ENCODE measurements around the gene GPR160.

Gene GPR160

GRCh38 chr3:170064108-170064507 lies 26.3 kb downstream of the GPR160 start:
- no peak for DNase-seq (ENCODE audit: low spot score)

DNA sequence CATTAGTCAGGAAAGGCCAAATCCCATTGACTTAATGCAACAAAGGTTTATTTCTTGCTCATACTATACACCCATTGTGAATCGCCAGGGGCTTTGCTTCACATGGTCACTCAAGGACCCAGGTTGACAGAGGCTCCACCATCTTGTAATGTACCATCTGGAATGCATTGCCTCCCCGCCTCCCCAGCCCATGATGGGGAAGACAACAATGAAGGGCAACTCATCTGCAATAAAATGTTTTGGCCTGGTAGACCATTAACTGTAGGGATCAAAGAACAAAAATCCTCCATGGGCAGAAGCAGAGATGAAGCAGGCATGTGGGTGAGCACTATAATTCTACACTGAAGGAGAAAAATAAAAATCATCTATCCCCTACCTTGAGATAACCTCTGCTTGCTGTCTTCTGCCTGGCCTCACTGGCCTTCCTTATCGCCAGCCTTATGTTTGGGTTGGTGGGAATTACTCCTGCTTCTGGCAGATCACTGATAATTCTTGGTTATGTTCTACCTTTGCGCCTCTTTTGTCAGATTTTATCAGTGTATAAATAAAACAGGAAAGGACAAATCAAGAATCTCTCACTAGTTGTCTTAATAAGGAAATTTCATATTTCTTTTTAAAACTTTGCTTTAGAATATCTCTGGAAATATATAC lies 37.8 kb downstream of the GPR160 start:
- DNase-seq (ENCODE audit: low spot score): no peak

DNA sequence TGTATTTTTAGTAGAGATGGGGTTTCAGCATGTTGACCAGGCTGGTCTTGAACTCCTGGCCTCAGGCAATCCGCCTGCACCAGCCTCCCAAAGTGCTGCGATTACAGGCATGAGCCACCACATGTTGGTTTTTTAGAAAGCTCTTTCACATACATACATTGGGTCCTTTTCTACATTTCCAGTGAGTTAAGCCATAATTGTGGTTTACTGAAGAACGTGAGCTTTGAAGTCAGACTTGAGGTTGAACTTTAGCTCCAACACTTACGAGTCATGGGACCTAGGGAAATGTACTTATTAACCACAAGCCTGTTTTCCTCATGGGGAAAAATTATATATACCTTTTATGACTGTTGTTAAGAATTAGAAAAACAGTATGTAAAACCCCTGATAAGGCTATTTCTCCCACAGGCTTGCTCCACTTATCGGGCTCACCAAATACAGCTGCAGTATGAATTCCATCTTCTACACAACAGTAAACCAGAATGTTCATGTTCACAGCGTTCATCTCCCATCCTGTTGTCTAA lies 39.0 kb downstream of the GPR160 start:
- no peak for DNase-seq (ENCODE audit: low spot score)

DNA sequence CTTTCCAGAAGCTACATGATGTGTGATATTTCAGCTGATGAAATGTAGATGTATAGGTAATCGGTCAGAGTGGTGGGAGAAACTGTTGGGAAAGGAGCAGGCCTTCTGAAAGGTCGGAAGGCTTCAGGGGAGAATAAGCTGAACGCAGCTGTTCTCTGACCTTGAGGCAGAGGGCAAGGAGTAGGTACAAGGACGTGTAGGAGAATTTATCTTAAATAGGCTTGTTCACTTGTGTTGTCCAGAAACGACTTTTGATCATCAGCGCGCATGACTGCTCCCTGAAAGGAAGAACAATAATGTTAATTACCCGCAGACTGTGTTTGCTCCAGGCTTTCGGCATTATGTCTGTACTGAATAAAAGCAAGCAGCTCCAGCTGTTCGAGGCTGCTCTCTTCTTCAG lies 39.6 kb downstream of the GPR160 start:
- no peak for DNase-seq (ENCODE audit: low spot score)

- no peak for DNase-seq (ENCODE audit: low spot score)
Observed at GRCh38 chr3:170078620-170079281, 41.0 kb downstream of the GPR160 start.

DNA sequence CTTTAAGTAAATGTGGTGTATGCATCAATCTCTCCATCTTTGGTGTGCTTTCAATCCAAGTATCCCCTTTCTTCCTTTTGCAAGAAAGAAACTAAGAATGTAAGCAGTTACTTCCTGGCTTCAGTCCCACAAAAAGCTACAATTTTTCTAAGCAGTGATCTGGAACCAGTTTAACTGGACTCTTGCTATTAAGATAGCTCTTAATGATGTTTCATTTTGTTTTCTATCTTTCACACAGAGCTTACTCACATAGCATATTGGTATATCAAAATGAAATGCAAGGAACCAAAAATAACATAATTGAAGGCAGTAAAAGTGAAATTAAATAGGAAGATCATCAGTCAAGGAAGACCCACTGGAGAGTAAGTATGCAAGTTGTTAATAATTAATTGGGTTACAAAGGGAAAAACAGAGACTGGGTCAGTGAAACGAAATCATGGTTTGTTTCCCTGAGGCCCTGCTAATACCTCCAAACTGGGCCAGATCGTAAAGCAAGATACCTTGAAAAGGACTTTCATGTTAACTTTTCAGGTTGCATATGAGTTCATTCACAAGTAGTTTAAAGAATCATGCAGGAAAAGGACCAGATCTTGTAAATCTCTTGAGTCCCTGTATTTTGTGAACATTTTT lies 41.9 kb downstream of the GPR160 start:
- no peak for DNase-seq (ENCODE audit: low spot score)

GRCh38 chr3:170080605-170081004 lies 42.8 kb downstream of the GPR160 start:
- DNase-seq (ENCODE audit: low spot score): no peak

GRCh38 chr3:170081079-170081741 lies 43.4 kb downstream of the GPR160 start:
- DNase-seq (ENCODE audit: low spot score): no peak

- DNase-seq (ENCODE audit: low spot score): no peak
Observed at GRCh38 chr3:170083343-170083742, 45.5 kb downstream of the GPR160 start.

- no peak for DNase-seq (ENCODE audit: low spot score)
Observed at GRCh38 chr3:170085396-170085795, 47.6 kb downstream of the GPR160 start.

- no peak for DNase-seq (ENCODE audit: low spot score)
Observed at GRCh38 chr3:170089862-170090600, 52.2 kb downstream of the GPR160 start.

DNA sequence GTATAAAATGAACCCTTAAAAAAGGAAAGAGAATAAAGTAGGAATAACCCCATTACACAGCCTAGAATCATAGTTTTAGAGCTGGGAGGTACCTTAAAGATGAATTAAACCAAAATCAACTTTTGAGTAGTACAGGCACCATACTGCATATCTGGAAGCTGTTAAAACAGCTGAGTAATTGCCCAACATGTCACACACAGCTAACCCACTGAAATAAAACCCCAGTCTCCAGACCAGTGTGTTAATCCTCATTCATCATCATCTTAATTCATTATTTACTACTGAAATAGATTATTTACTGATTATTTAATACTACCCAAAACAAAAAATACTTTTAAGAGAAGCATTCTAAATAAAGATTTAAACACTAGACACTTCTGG lies 52.8 kb downstream of the GPR160 start:
- no peak for DNase-seq (ENCODE audit: low spot score)

GRCh38 chr3:170092907-170093306 lies 55.1 kb downstream of the GPR160 start:
- DNase-seq (ENCODE audit: low spot score): no peak

- DNase-seq (ENCODE audit: low spot score): no peak
Observed at GRCh38 chr3:170095771-170096170, 58.0 kb downstream of the GPR160 start.

DNA sequence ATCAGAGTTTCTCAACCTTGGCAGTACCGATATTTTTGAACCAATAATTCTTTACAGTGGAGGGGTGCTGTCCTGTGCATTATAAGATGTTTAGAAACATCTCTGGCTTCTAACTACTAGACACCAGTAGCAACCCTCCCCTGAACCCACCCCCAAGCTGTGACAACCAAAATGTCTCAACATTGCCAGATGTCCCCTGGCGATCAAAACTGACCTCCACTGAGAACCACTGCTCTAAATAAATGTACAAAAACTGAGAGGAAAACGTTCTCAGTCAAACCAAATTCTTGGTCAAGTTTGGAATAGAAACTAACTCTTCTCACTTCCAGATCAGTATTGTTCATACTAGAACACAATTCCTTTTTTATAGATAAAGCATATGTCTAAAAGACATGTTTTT lies 58.5 kb downstream of the GPR160 start:
- no peak for DNase-seq (ENCODE audit: low spot score)

GRCh38 chr3:170098753-170099152 lies 61.0 kb downstream of the GPR160 start:
- no peak for DNase-seq (ENCODE audit: low spot score)

DNA sequence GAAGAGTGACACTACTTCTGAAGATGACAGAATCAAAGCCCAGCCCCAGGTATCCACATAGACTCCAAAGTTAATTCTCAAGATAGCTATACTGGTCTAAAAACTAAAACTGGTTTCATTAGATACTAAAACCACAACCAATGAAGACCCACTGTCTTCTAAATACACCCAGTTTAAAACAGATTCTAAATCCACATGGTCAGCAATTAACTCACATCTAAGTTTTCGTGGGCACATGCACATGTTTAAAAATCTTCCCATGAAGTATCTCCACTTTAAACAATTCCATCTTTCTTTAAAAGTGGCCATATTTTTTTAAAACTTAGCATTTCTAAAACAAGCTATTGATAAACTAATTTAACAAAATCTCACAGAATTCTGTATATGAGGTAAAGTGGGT lies 63.1 kb downstream of the GPR160 start:
- DNase-seq (ENCODE audit: low spot score): no peak

- DNase-seq (ENCODE audit: low spot score): no peak
Observed at GRCh38 chr3:170102431-170102830, 64.6 kb downstream of the GPR160 start.

DNA sequence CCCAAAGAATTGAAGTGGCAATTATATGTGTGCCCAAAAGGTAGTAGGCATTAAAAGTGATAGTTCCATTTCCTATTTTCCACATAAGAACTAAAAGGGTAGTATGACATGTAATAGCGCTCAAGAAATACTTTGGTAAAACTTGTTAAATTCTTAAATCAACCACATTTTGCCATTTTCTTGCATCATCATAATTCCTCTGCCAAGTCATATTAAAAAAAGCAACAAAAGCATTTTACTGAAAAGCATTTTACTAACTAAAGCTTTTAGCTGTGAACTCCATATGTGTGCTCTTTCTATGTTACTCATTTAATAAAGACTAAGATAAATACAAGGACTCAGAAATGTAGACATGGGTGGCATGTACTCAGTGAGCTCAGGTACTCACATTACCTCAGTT lies 70.1 kb downstream of the GPR160 start:
- no peak for DNase-seq (ENCODE audit: low spot score)

DNA sequence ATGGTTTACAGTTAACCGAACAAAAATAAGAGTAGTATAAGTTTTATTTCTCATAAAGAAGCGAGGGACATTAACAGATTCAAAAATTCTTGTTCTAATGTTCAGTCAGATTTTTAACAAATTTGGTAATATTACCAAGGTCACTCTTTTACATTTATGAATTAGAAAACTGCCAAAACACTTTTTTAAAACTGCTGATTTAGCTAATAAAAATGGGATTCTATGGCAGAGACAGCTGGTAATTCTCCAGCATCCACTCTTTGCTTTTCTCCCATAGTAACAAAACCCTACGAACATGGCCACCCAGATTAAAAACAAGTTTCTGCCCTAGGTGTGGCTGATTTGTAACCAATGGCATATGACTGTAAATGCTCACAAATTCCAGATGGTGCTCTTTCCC lies 71.2 kb downstream of the GPR160 start:
- no peak for DNase-seq (ENCODE audit: low spot score)

DNA sequence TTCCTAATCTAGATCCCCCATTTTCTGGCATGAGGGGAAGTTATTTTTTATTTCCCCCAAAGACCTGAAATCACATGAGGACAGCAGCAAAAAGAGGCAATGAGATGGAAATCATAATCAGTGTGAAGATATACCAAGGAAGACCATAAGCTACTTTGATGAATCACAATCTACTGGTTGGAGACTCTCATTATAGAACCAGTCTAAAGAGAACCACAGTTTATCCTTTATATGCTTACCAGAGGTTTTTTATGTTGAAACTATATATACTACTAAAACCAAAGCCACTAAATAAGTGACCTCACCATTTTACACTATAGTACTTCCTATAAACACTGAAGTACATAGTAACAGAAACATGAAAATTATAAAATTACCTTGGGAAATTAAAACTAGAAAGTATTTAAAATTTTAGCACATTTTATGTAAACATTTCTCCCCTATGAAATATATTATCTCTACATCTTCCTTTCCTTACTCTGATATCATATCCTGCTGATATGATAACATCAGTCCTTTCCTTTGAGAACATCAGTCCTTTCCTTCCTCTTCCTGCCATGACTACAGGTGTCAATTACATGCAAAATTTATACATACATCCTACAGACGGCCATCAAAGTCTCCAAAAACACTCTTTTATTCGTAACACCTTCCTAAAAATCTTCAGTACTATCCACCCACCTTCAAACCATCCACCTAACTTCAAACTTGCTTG lies 71.9 kb downstream of the GPR160 start:
- DNase-seq (ENCODE audit: low spot score): no peak

All from globus pallidus (tissue), 1 donor.